NB4 (cell line): Measurements from ENCODE around the gene ARID2.

Experiments
- CTCF ChIP-seq: IDR thresholded peaks from one replicate; pipeline ENCODE4 v1.5.1; 2012; ENCODE audit warnings: low read depth, low read length
- POLR2A ChIP-seq: IDR thresholded peaks from 2 replicates; pipeline ENCODE4 v1.6.1; 2011; ENCODE audit warnings: mild to moderate bottlenecking; ENCODE audit not compliant: insufficient read length; ENCODE audit errors: extremely low read depth

GRCh38 chr12:45850302-45850701 is 120.8 kb downstream of the ARID2 start:
- TF ChIP-seq POLR2A: no peak
- no peak for TF ChIP-seq CTCF
